ENCODE results near the gene SLC44A1.

The SLC44A1 gene

DNA sequence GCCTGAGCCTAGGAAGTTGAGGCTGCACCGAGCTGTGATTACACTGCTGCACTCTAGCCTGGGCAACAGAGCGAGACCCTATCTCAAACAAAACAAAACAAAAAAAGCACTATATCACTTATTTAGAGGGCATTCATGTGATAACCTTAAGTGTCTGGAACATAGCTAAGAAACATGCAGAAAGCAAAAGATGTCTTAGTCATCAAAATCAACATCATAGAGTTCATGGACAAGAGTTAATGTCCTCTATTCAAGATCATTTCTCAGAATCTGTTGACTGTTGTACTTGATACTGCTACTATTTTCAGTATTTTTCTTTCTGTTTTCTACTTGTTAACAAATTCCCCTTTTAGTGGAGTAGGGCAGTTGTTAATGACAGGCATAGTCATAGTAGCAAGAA, 228.8 kb downstream of the SLC44A1 start:
- DNase-seq (ENCODE audit: low spot score): no peak

DNA sequence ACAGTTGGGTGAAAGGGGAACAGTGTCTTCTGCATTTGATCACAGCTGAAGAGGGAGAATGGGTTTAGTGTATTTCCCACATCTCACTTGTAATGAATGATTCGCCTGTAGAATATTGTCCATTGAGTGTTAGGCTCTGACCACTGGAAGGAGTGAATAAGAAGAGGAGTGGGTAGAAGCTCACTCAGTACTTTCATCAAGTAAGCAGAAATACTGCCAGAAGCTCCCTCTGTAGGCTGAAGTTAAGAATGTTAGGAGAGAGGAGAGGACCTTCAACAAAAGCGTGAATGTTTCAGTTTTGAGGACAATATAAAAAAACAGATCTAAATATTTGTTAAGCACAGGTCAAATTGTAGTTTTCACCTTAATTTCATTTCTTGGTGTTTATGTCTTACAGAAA, 230.9 kb downstream of the SLC44A1 start:
- DNase-seq (ENCODE audit: low spot score): peak; percentile 28

DNA sequence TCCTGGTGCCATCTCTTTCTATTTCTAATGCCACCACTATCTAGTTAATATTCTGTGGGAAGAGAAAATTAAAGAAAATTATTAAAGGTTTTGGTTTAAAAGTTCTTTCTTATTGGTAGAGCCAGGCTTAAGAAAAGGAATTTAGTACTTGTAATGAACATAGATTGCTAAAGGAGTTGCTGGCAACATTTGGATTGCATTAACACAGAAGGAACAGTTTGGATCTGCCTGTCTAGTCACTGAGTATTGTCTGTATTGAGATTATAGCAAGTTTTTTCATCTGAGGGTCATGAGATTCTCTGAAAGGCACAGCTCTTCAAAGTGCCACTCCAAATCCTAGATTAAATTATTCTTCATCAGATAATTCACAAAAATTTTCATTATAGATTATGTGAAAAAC, 235.4 kb downstream of the SLC44A1 start:
- no peak for DNase-seq (ENCODE audit: low spot score)

DNA sequence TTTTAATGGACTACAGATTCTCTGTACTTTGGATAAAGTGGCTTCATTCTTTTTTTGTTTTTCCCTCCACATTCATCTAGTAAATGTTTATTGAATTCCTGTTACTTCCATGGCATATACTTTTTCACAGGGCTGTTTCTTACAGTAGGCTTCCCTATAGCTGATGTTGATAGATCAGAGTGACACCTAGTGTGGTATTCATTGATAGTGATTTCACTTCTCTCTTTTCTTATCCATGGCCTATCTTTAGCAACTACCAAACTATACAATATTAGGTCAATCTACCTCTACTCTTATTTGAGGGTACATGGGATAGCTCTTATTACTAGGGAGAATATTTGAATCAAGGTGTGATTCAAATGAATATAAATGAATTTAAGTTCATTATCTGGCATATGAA, 239.2 kb downstream of the SLC44A1 start:
- DNase-seq (ENCODE audit: low spot score): no peak

DNA sequence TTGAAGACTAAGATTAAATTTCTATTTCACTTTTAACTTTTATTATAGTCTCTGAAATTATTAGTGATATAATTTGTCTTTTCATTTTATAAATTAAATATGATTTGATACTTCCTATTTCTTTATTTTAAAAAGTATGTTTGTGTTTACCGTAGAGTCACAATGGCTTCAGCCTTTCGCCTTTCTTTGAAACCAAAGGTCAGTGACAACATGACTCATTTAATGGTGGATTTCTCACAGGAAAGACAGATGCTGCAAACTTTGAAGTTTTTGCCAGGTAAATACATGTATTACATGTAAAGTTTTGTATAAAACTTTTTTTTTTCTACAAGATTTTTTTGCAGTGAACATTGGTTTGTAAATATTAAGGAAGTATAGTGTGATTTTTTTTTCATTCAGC, 239.8 kb downstream of the SLC44A1 start:
- no peak for DNase-seq (ENCODE audit: low spot score)

DNA sequence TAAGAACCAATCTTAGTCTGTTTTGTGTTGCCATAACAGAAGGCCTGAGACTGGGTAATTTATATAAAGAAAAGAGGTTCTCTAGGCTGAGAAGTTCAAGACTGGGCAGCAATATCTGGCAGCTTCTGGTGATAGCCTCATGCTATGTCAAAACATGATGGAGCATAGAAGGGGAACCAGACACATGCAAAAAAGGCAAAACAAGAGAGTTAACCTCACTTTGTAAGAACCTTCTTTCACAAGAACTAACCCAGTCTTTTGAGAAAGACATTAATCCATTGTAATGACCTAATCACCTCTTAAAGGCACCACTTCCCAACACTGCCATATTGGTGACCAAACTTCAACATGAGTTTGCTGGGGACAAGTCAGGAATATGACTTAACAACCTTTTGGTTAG, 240.7 kb downstream of the SLC44A1 start:
- no peak for DNase-seq (ENCODE audit: low spot score)
